Caco-2 (cell line): ENCODE data around the gene HIGD2A. TPM values are rescaled to one million over a fixed set of nuclear protein-coding genes. Genes with fewer than 3 reads are reported as not detected.

Source experiments
- BruUV-seq: library from RNA; stranded (reverse); fragments of 400-500 nt; replicated peaks from 2 replicates; lab custom pipeline; 2021; lab: Mats Ljungman, UMichigan
- CTCF ChIA-PET: fragments of 300-600 bp; sonication (Branson Sonifier 250); formaldehyde crosslinking; loops from one replicate; lab custom pipeline; 2022; ENCODE audit warnings: antibody characterized with exemption; lab: Charles Lee
- POLR2A ChIA-PET: fragments of 300-600 bp; sonication (Branson Sonifier 250); formaldehyde crosslinking; loops from one replicate; lab custom pipeline; 2022; ENCODE audit warnings: antibody characterized with exemption; lab: Charles Lee
- DNase-seq, 2 experiments: peaks; one replicate each; pipeline versions ENCODE4 v3.0.0 to v3.0.0-alpha.2; 2020 to 2022
- H3K27me3 ChIP-seq: replicated peaks from 2 replicates; pipeline ENCODE4 v1.6.0; 2011; ENCODE audit warnings: low read length; ENCODE audit not compliant: control insufficient read depth, insufficient read depth
- H3K36me3 ChIP-seq: 2 replicates; pipeline ENCODE4 v1.5.1; 2011; ENCODE audit warnings: low read length; ENCODE audit not compliant: control insufficient read depth, insufficient read depth
- H3K4me1 ChIP-seq: fragments of 250-450 bp; sonication (Bioruptor Pico); 2 replicates; pipeline ENCODE4 v1.5.1; 2020; ENCODE audit warnings: mild to moderate bottlenecking
- H3K4me3 ChIP-seq: 2 replicates; pipeline ENCODE4 v1.5.1; 2011; ENCODE audit warnings: low read depth, mild to moderate bottlenecking, control low read depth, low read length
- H3K9me3 ChIP-seq: fragments of 250-450 bp; sonication (Bioruptor Pico); 2 replicates; pipeline ENCODE4 v1.5.1; 2020; ENCODE audit warnings: mild to moderate bottlenecking, moderate library complexity
- H3K27ac Mint-ChIP-seq: one replicate; pipeline ENCODE4 v1.8.0; 2022; ENCODE audit warnings: mixed read lengths; ENCODE audit not compliant: unreplicated experiment
- H3K27me3 Mint-ChIP-seq: one replicate; pipeline ENCODE4 v1.8.0; 2022; ENCODE audit warnings: mixed read lengths; ENCODE audit not compliant: insufficient read depth, unreplicated experiment
- H3K36me3 Mint-ChIP-seq: one replicate; pipeline ENCODE4 v1.8.0; 2022; ENCODE audit warnings: mild to moderate bottlenecking, mixed read lengths; ENCODE audit not compliant: insufficient read depth, unreplicated experiment
- H3K4me1 Mint-ChIP-seq: one replicate; pipeline ENCODE4 v1.8.0; 2022; ENCODE audit warnings: low read depth, mixed read lengths; ENCODE audit not compliant: unreplicated experiment
- H3K4me3 Mint-ChIP-seq: one replicate; pipeline ENCODE4 v1.8.0; 2022; ENCODE audit warnings: mild to moderate bottlenecking, moderate library complexity, mixed read lengths; ENCODE audit not compliant: unreplicated experiment
- H3K9me3 Mint-ChIP-seq: one replicate; pipeline ENCODE4 v1.8.0; 2022; ENCODE audit warnings: mixed read lengths; ENCODE audit not compliant: unreplicated experiment
- CTCF ChIP-seq, 2 experiments: fragments of 200-600 bp in 1 of 2; IDR thresholded peaks; 1 replicate in 1 of 2; 2 replicates in 1 of 2; pipeline versions ENCODE4 v1.5.1 to v1.8.0; 2011 to 2022; ENCODE audit warnings: antibody characterized with exemption in 1 of 2, control low read depth in 1 of 2, inconsistent platforms in 1 of 2, low read depth in 1 of 2, low read length in 1 of 2, mild to moderate bottlenecking in 1 of 2, moderate library complexity in 1 of 2; ENCODE audit not compliant: insufficient read depth in 1 of 2, severe bottlenecking in 1 of 2, unreplicated experiment in 1 of 2
- intact Hi-C: fragments of 100-400 bp; cut with micrococcal nuclease; formaldehyde crosslinking; loops from one replicate; pipeline ENCODE4 v1.10.0; 2022; ENCODE audit not compliant: unreplicated experiment
- total RNA-seq: library from RNA; stranded (reverse); gene quantifications from 2 replicates; pipeline ENCODE4 v1.2.3, GENCODE V29; 2022

HIGD2A gene
- total RNA-seq, 1 experiment from 2014 or later = 110 TPM

GRCh38 chr5:176350416-176350815 lies 38.1 kb upstream of the HIGD2A start:
- ChIA-PET CTCF (no interaction called here), POLR2A (no interaction called here)
- Histone ChIP-seq H3K4me3 (no peak overlapping the region), H3K4me1 (no peaks in the 10 kb centered on the region), H3K36me3 (peaks cover 6% of the 10 kb centered on the region), H3K27me3 (no peaks in the 10 kb centered on the region), H3K9me3 (no peaks in the 10 kb centered on the region)
- H3K4me1 Mint-ChIP-seq = no peaks in the 10 kb centered on the region
- no peak overlapping the region for H3K4me3 Mint-ChIP-seq
- H3K27ac Mint-ChIP-seq = no peak overlapping the region
- no peaks in the 10 kb centered on the region for H3K27me3 Mint-ChIP-seq
- H3K36me3 Mint-ChIP-seq = peaks cover 84% of the 10 kb centered on the region
- no peak for TF ChIP-seq CTCF (IDR thresholded peaks at IDR 0.05; ENCODE audit: insufficient read depth in 1 of 2, low read depth in 1 of 2, low read length in 1 of 2, severe bottlenecking in 1 of 2, unreplicated experiment in 1 of 2)
- DNase-seq = no peak
- BruUV-seq = no TSS peak
- intact Hi-C loops = no loop called here
- no peaks in the 10 kb centered on the region for H3K9me3 Mint-ChIP-seq

GRCh38 chr5:176352116-176352878 lies 36.3 kb upstream of the HIGD2A start:
- BruUV-seq = no TSS peak
- H3K27ac Mint-ChIP-seq = no peak overlapping the region
- intact Hi-C loops = no loop called here
- peaks cover 88% of the 10 kb centered on the region for H3K36me3 Mint-ChIP-seq
- H3K27me3 Mint-ChIP-seq = no peaks in the 10 kb centered on the region
- no peak overlapping the region for H3K4me3 ChIP-seq
- no peaks in the 10 kb centered on the region for H3K4me1 ChIP-seq
- no peak overlapping the region for H3K4me3 Mint-ChIP-seq
- POLR2A ChIA-PET = interaction anchor here (1.0 kb wide), 1 partner anchor 8 kb away, joined by 4 read pairs; no protein-coding TSS in a partner anchor
- no peaks in the 10 kb centered on the region for H3K4me1 Mint-ChIP-seq
- no peak for DNase-seq
- CTCF ChIA-PET = interaction anchor here (0.6 to 0.7 kb wide), 3 partner anchors 210 to 675 kb away, joined by 5 to 8 read pairs (median 8); partner anchors contain the start of gene CPLX2
- no peak for TF ChIP-seq CTCF (IDR thresholded peaks at IDR 0.05; ENCODE audit: insufficient read depth in 1 of 2, low read depth in 1 of 2, low read length in 1 of 2, severe bottlenecking in 1 of 2, unreplicated experiment in 1 of 2)
- H3K27me3 ChIP-seq = no peaks in the 10 kb centered on the region
- H3K9me3 Mint-ChIP-seq = no peaks in the 10 kb centered on the region
- peaks cover 6% of the 10 kb centered on the region for H3K36me3 ChIP-seq
- no peaks in the 10 kb centered on the region for H3K9me3 ChIP-seq

- H3K27ac Mint-ChIP-seq = no peak overlapping the region
- H3K27me3 ChIP-seq = no peaks in the 10 kb centered on the region
- H3K4me3 ChIP-seq = no peak overlapping the region
- H3K36me3 ChIP-seq = peaks cover 6% of the 10 kb centered on the region
- BruUV-seq = no TSS peak
- POLR2A ChIA-PET = interaction anchor here (0.6 kb wide), 1 partner anchor 623 kb away, joined by 3 read pairs; no protein-coding TSS in a partner anchor
- CTCF ChIA-PET = no interaction called here
- TF ChIP-seq CTCF (IDR thresholded peaks at IDR 0.05; ENCODE audit: insufficient read depth in 1 of 2, low read depth in 1 of 2, low read length in 1 of 2, severe bottlenecking in 1 of 2, unreplicated experiment in 1 of 2) = no peak
- no peak for DNase-seq
- H3K4me3 Mint-ChIP-seq = no peak overlapping the region
- no peaks in the 10 kb centered on the region for H3K27me3 Mint-ChIP-seq
- intact Hi-C loops = no loop called here
- no peaks in the 10 kb centered on the region for H3K4me1 ChIP-seq
- H3K36me3 Mint-ChIP-seq = peaks cover 88% of the 10 kb centered on the region
- H3K4me1 Mint-ChIP-seq = no peaks in the 10 kb centered on the region
- no peaks in the 10 kb centered on the region for H3K9me3 Mint-ChIP-seq
- no peaks in the 10 kb centered on the region for H3K9me3 ChIP-seq
These were observed 35.0 kb upstream of the HIGD2A start for GRCh38 chr5:176353533-176353932.
